Liver (tissue), 9 donors: Measurements from ENCODE around the gene ING5. TPM values are rescaled to one million over a fixed set of nuclear protein-coding genes. Genes with fewer than 3 reads are reported as not detected.

Experiments used
- DNase-seq: peaks from one replicate; pipeline ENCODE4 v3.0.0-alpha.2; 2017; ENCODE audit warnings: low spot score
- H3K27ac ChIP-seq, 2 donors: one replicate each; pipeline ENCODE4 v1.7.0; 2013; ENCODE audit warnings: inconsistent platforms in 2 of 2, low read length in 2 of 2, control low read depth in 1 of 2, low read depth in 1 of 2, mild to moderate bottlenecking in 1 of 2
- H3K27me3 ChIP-seq, 4 donors: one replicate each; pipeline versions ENCODE4 v1.6.1 to v1.7.0; 2013; ENCODE audit warnings: low read length in 3 of 4, inconsistent platforms in 1 of 4, mild to moderate bottlenecking in 1 of 4, moderate library complexity in 1 of 4; ENCODE audit not compliant: control insufficient read depth in 4 of 4, insufficient read depth in 4 of 4
- H3K36me3 ChIP-seq, 4 donors: one replicate each; pipeline versions ENCODE4 v1.6.1 to v1.7.0; 2013; ENCODE audit warnings: low read length in 3 of 4, mild to moderate bottlenecking in 3 of 4, low read depth in 1 of 4, moderate library complexity in 1 of 4; ENCODE audit not compliant: control insufficient read depth in 4 of 4, insufficient read depth in 3 of 4
- H3K4me1 ChIP-seq, 4 donors: one replicate each; pipeline versions ENCODE4 v1.6.1 to v1.7.0; 2013; ENCODE audit warnings: low read length in 3 of 4, mild to moderate bottlenecking in 3 of 4, moderate library complexity in 1 of 4; ENCODE audit not compliant: control insufficient read depth in 4 of 4, insufficient read depth in 4 of 4
- H3K4me3 ChIP-seq, 3 donors: one replicate each; pipeline versions ENCODE4 v1.6.1 to v1.7.0; 2013; ENCODE audit warnings: low read length in 3 of 3, control low read depth in 1 of 3, low read depth in 1 of 3, mild to moderate bottlenecking in 1 of 3
- H3K9ac ChIP-seq, 2 donors: one replicate each; pipeline ENCODE4 v1.7.0; 2013; ENCODE audit warnings: low read length in 2 of 2, mild to moderate bottlenecking in 2 of 2, moderate library complexity in 2 of 2, control low read depth in 1 of 2, low read depth in 1 of 2
- H3K9me3 ChIP-seq, 4 donors: one replicate each; pipeline versions ENCODE4 v1.6.1 to v1.7.0; 2013; ENCODE audit warnings: low read length in 3 of 4; ENCODE audit not compliant: control insufficient read depth in 4 of 4
- EGR1 ChIP-seq, 2 donors: IDR thresholded peaks; 2 replicates each; pipeline ENCODE4 v1.6.1; 2016 to 2018; ENCODE audit warnings: antibody characterized with exemption in 2 of 2, low read depth in 2 of 2
- FOXA1 ChIP-seq: IDR thresholded peaks from 2 replicates; pipeline ENCODE4 v1.6.1; 2016; ENCODE audit warnings: antibody characterized with exemption
- FOXA2 ChIP-seq: IDR thresholded peaks from 2 replicates; pipeline ENCODE4 v1.6.1; 2016; ENCODE audit warnings: antibody characterized with exemption
- GABPA ChIP-seq, 2 donors: IDR thresholded peaks in 1 of 2; conservative IDR thresholded peaks in 1 of 2; 2 replicates each; pipeline ENCODE4 v1.6.1; 2016; ENCODE audit warnings: antibody characterized with exemption in 2 of 2, mild to moderate bottlenecking in 1 of 2, moderate library complexity in 1 of 2
- HNF4G ChIP-seq: IDR thresholded peaks from 2 replicates; pipeline ENCODE4 v1.6.1; 2016; ENCODE audit warnings: antibody characterized with exemption
- JUND ChIP-seq, 2 donors: IDR thresholded peaks; 2 replicates each; pipeline ENCODE4 v1.6.1; 2016; ENCODE audit warnings: antibody characterized with exemption in 2 of 2
- NR2F2 ChIP-seq: IDR thresholded peaks from 2 replicates; pipeline ENCODE4 v1.6.1; 2016; ENCODE audit warnings: antibody characterized with exemption
- RAD21 ChIP-seq, 2 donors: IDR thresholded peaks; 2 replicates each; pipeline ENCODE4 v1.6.1; 2016; ENCODE audit warnings: antibody characterized with exemption in 2 of 2, mild to moderate bottlenecking in 2 of 2
- RXRA ChIP-seq, 2 donors: IDR thresholded peaks; 2 replicates each; pipeline ENCODE4 v1.6.1; 2017 to 2018; ENCODE audit warnings: antibody characterized with exemption in 2 of 2, mild to moderate bottlenecking in 1 of 2
- SP1 ChIP-seq: IDR thresholded peaks from 2 replicates; pipeline ENCODE4 v1.6.1; 2018; ENCODE audit warnings: antibody characterized with exemption, mild to moderate bottlenecking
- TAF1 ChIP-seq: conservative IDR thresholded peaks from 2 replicates; pipeline ENCODE4 v1.6.1; 2016; ENCODE audit warnings: antibody characterized with exemption, mild to moderate bottlenecking
- YY1 ChIP-seq: IDR thresholded peaks from 2 replicates; pipeline ENCODE4 v1.6.1; 2016; ENCODE audit warnings: antibody characterized with exemption, mild to moderate bottlenecking
- WGBS: extraction: QIAGEN DNeasy Blood & Tissue Kit; methylation state at CpG from one replicate; pipeline ENCODE4 v1.1.7; 2013; 5-methylcytosine and 5-hydroxymethylcytosine counted together
- polyA plus RNA-seq, 2 donors: library from polyadenylated mRNA; stranded (reverse) in 1 of 2; unstranded in 1 of 2; fragments of 200-250 nt in 1 of 2; fragments of >200 nt in 1 of 2; fragmentation: Nextera tagmentation in 1 of 2; extraction: Ambion mirVana in 1 of 2; gene quantifications; one replicate each; pipeline versions ENCODE4 v1.2.1 to v1.2.3, GENCODE V29; 2013 to 2015
- total RNA-seq, 2 donors: library from RNA; depleted of rRNA; stranded (reverse); fragments of >200 nt; gene quantifications; one replicate each; pipeline ENCODE4 v1.2.3, GENCODE V29; 2014
- TF ChIP-seq, protein P1 (sequence below): IDR thresholded peaks from 2 replicates; pipeline ENCODE4 v1.6.1; 2016; ENCODE audit warnings: antibody characterized with exemption
- TF ChIP-seq, protein P2 (sequence below): IDR thresholded peaks from 2 replicates; pipeline ENCODE4 v1.6.1; 2016; ENCODE audit warnings: antibody characterized with exemption
- TF ChIP-seq, protein P3 (sequence below): fragments of 150-350 bp; IDR thresholded peaks from 2 replicates; pipeline ENCODE4 v1.5.1; 2017; ENCODE audit warnings: improper control_type of control experiment, low read depth, low read length; ENCODE audit not compliant: missing input control
- TF ChIP-seq, protein P4 (sequence below): IDR thresholded peaks from 2 replicates; pipeline ENCODE4 v1.6.1; 2016; ENCODE audit warnings: antibody characterized with exemption
- donor health status: healthy.
- donor health status: healthy.
- donor health status: healthy.
- donor health status: healthy.
- donor health status: healthy.

ING5 gene
- total and polyA plus RNA-seq, 4 donors, result 7.2 to 24.2 (median 13.9) TPM

DNA sequence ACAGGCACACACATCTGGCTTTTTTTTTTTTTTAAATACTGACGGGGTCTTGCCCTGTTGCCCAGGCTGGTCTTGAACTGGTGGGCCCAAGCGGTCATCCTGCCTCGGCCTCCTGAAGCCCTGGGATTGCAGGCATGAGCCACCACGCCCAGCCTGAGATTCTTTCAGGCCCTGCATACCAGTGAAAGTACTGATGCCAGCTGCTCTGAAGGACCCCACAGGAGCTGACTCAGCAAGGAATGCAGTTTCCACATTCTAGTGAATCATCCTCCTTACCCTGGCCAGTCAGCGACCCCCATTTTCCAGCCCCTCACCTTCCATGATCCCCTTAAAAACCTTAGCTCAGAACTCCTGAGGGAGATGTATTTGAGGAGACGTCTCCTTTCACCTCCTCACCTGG lies 9.4 kb upstream of the ING5 start:
- Histone ChIP-seq H3K27ac (no peak overlapping the region), H3K4me3 (no peak overlapping the region), H3K27me3 (no peaks in the 10 kb centered on the region), H3K9me3 (no peaks in the 10 kb centered on the region), H3K9ac (no peak overlapping the region), H3K36me3 (peaks cover 5 to 18% (median 9%) of the 10 kb centered on the region in 4 donors), H3K4me1 (peaks cover 4 to 9% (median 8%) of the 10 kb centered on the region in 4 donors)
- WGBS, result 95% methylated on average over 6 of the region's 6 CpGs
- no peak for DNase-seq
- TF ChIP-seq HNF4G, result no peak
- no peak for TF ChIP-seq NR2F2
- TF ChIP-seq, protein P1, sequence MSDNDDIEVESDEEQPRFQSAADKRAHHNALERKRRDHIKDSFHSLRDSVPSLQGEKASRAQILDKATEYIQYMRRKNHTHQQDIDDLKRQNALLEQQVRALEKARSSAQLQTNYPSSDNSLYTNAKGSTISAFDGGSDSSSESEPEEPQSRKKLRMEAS, result no peak
- TF ChIP-seq, protein P2, sequence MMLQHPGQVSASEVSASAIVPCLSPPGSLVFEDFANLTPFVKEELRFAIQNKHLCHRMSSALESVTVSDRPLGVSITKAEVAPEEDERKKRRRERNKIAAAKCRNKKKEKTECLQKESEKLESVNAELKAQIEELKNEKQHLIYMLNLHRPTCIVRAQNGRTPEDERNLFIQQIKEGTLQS, result no peak
- no peak for TF ChIP-seq TAF1
- TF ChIP-seq, protein P3, sequence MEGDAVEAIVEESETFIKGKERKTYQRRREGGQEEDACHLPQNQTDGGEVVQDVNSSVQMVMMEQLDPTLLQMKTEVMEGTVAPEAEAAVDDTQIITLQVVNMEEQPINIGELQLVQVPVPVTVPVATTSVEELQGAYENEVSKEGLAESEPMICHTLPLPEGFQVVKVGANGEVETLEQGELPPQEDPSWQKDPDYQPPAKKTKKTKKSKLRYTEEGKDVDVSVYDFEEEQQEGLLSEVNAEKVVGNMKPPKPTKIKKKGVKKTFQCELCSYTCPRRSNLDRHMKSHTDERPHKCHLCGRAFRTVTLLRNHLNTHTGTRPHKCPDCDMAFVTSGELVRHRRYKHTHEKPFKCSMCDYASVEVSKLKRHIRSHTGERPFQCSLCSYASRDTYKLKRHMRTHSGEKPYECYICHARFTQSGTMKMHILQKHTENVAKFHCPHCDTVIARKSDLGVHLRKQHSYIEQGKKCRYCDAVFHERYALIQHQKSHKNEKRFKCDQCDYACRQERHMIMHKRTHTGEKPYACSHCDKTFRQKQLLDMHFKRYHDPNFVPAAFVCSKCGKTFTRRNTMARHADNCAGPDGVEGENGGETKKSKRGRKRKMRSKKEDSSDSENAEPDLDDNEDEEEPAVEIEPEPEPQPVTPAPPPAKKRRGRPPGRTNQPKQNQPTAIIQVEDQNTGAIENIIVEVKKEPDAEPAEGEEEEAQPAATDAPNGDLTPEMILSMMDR, result no peak
- TF ChIP-seq FOXA1, result no peak

DNA sequence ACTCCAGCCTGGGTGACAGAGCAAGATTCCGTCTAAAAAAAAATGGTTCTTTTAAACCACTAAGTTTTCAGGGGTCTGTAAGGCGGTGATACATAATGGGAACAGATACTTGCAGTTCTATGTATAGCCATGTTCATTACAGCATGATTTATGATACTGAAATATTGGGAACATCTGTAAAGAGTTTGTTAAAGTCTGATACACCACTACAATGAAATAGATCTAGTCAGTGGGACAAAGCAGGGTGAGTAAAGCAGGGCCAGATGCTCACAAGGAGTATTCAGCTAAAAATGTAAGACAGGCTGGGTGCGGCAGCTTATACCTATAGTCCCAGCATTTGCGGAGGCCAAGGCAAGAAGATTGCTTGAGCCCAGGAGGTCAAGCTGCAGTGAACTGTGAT lies 6.2 kb upstream of the ING5 start:
- TF ChIP-seq, protein P4, sequence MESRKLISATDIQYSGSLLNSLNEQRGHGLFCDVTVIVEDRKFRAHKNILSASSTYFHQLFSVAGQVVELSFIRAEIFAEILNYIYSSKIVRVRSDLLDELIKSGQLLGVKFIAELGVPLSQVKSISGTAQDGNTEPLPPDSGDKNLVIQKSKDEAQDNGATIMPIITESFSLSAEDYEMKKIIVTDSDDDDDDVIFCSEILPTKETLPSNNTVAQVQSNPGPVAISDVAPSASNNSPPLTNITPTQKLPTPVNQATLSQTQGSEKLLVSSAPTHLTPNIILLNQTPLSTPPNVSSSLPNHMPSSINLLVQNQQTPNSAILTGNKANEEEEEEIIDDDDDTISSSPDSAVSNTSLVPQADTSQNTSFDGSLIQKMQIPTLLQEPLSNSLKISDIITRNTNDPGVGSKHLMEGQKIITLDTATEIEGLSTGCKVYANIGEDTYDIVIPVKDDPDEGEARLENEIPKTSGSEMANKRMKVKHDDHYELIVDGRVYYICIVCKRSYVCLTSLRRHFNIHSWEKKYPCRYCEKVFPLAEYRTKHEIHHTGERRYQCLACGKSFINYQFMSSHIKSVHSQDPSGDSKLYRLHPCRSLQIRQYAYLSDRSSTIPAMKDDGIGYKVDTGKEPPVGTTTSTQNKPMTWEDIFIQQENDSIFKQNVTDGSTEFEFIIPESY, result no peak
- TF ChIP-seq, protein P2, result no peak
- no peak for TF ChIP-seq EGR1 (IDR thresholded peaks at IDR 0.05; ENCODE audit: low read depth in 2 of 2)
- TF ChIP-seq RAD21 (IDR thresholded peaks at IDR 0.05), result no peak
- no peak for TF ChIP-seq FOXA2
- TF ChIP-seq HNF4G, result no peak
- TF ChIP-seq FOXA1, result no peak
- no peak for TF ChIP-seq JUND (IDR thresholded peaks at IDR 0.05)
- TF ChIP-seq, protein P3, result no peak
- no peak for TF ChIP-seq GABPA (IDR thresholded peaks at IDR 0.05 in 1 of 2, conservative IDR thresholded peaks at IDR 0.05 in 1 of 2)
- no peak for TF ChIP-seq NR2F2
- TF ChIP-seq, protein P1, result no peak
- TF ChIP-seq SP1, result no peak
- TF ChIP-seq YY1, result no peak
- TF ChIP-seq RXRA (IDR thresholded peaks at IDR 0.05), result no peak
- no peak for DNase-seq
- Histone ChIP-seq H3K4me1 (peaks cover 0 to 3% (median 0%) of the 10 kb centered on the region in 4 donors), H3K27ac (no peak overlapping the region), H3K9me3 (no peaks in the 10 kb centered on the region), H3K4me3 (no peak overlapping the region), H3K36me3 (peaks cover 3 to 12% (median 6%) of the 10 kb centered on the region in 4 donors), H3K27me3 (no peaks in the 10 kb centered on the region), H3K9ac (no peak overlapping the region)
- 95% methylated on average over 4 of the region's 4 CpGs for WGBS
